HCT116 (cell line): ENCODE measurements around the gene CCDC88C. TPM values are rescaled to one million over a fixed set of nuclear protein-coding genes. Genes with fewer than 3 reads are reported as not detected.

Source experiments
- ATAC-seq: fragments of 200-7000 bp; cut with Tn5 transposase; 2 replicates; pipeline ENCODE4 v1.9.1; 2020; ENCODE audit warnings: mild to moderate bottlenecking, moderate library complexity
- BruUV-seq: library from RNA; stranded (reverse); fragments of 400-500 nt; replicated peaks from 2 replicates; lab custom pipeline; 2021; lab: Mats Ljungman, UMichigan
- CTCF ChIA-PET: fragments of 300-600 bp; sonication (Branson Sonifier 250); formaldehyde crosslinking; loops from one replicate; lab custom pipeline; 2021; ENCODE audit warnings: antibody characterized with exemption; lab: Charles Lee
- POLR2A ChIA-PET: fragments of 300-600, 350-600 bp; sonication (Branson Sonifier 250); formaldehyde crosslinking; loops from one replicate; lab custom pipeline; 2021; ENCODE audit warnings: antibody characterized with exemption; lab: Charles Lee
- RAD21 ChIA-PET, 2 experiments: fragments of 300-600 bp; sonication (Branson Sonifier 250); formaldehyde crosslinking; loops; one replicate each; lab custom pipeline; 2023; ENCODE audit warnings: low total read pairs in 2 of 2; ENCODE audit not compliant: uncharacterized antibody in 2 of 2, unreplicated experiment in 2 of 2, low non-redundant PET in 1 of 2; lab: Charles Lee
- DNase-seq: peaks from one replicate; pipeline ENCODE4 v3.0.0-alpha.2; 2010; ENCODE audit warnings: low read depth, low spot score
- H2AFZ ChIP-seq: fragments of 200-600 bp; shearing (Covaris generic), sonication (generic); 2 replicates; pipeline ENCODE4 v1.6.1; 2017; ENCODE audit warnings: low read depth, mixed run types, mixed read lengths, antibody characterized with exemption, low read length; ENCODE audit not compliant: poor library complexity, severe bottlenecking
- H3K27ac ChIP-seq: 2 replicates; pipeline ENCODE4 v1.5.1; 2012; ENCODE audit warnings: low read depth, low read length
- H3K27me3 ChIP-seq: fragments of 200-600 bp; sonication (generic); 2 replicates; pipeline ENCODE4 v1.6.1; 2016; ENCODE audit warnings: mixed run types, low read length, mixed read lengths; ENCODE audit not compliant: insufficient read depth
- H3K36me3 ChIP-seq, 2 experiments: fragments of 200-500 bp in 1 of 2; fragments of 200-600 bp in 1 of 2; sonication (Bioruptor generic) in 1 of 2; sonication (generic) in 1 of 2; 2 replicates each; pipeline versions ENCODE4 v1.5.1 to v1.6.1; 2014 to 2016; ENCODE audit warnings: low read length in 2 of 2, inconsistent platforms in 1 of 2, mixed read lengths in 1 of 2, mixed run types in 1 of 2; ENCODE audit not compliant: insufficient read depth in 2 of 2, control insufficient read depth in 1 of 2
- H3K4me1 ChIP-seq, 2 experiments: fragments of 200-600 bp in 1 of 2; sonication (generic) in 1 of 2; 2 replicates each; pipeline versions ENCODE4 v1.5.1 to v1.6.1; 2012 to 2017; ENCODE audit warnings: low read length in 2 of 2, inconsistent platforms in 1 of 2, mild to moderate bottlenecking in 1 of 2, mixed read lengths in 1 of 2, mixed run types in 1 of 2, moderate library complexity in 1 of 2; ENCODE audit not compliant: insufficient read depth in 2 of 2, control insufficient read depth in 1 of 2
- H3K4me2 ChIP-seq: fragments of 200-600 bp; sonication (generic); 2 replicates; pipeline ENCODE4 v1.6.1; 2017; ENCODE audit warnings: mixed run types, low read length, mixed read lengths
- H3K4me3 ChIP-seq, 2 experiments: fragments of 200-600 bp in 1 of 2; sonication (generic) in 1 of 2; replicated peaks in 1 of 2; 2 replicates each; pipeline ENCODE4 v1.5.1; 2011 to 2016; ENCODE audit warnings: low read length in 2 of 2, control low read depth in 1 of 2, low read depth in 1 of 2, mild to moderate bottlenecking in 1 of 2, mixed read lengths in 1 of 2, mixed run types in 1 of 2
- H3K79me2 ChIP-seq: fragments of 200-600 bp; sonication (generic); 2 replicates; pipeline ENCODE4 v1.6.1; 2017; ENCODE audit warnings: mild to moderate bottlenecking, mixed run types, low read length, moderate library complexity, mixed read lengths; ENCODE audit not compliant: insufficient read depth
- H3K9ac ChIP-seq: fragments of 200-600 bp; sonication (generic); 2 replicates; pipeline ENCODE4 v1.6.1; 2016; ENCODE audit warnings: low read length, mixed read lengths
- H3K9me2 ChIP-seq: fragments of 200-600 bp; sonication (generic), shearing (Covaris generic); 2 replicates; pipeline ENCODE4 v1.6.1; 2017; ENCODE audit warnings: mixed run types, mild to moderate bottlenecking, moderate library complexity; ENCODE audit not compliant: insufficient read depth
- H3K9me3 ChIP-seq, 2 experiments: fragments of 200-500 bp in 1 of 2; fragments of 200-600 bp in 1 of 2; sonication (Bioruptor generic) in 1 of 2; sonication (generic) in 1 of 2; 2 replicates each; pipeline ENCODE4 v1.6.1; 2014 to 2017; ENCODE audit warnings: low read length in 2 of 2, mixed read lengths in 2 of 2, inconsistent platforms in 1 of 2, low read depth in 1 of 2, mild to moderate bottlenecking in 1 of 2, mixed run types in 1 of 2, moderate library complexity in 1 of 2; ENCODE audit not compliant: control insufficient read depth in 1 of 2, insufficient read depth in 1 of 2
- H4K20me1 ChIP-seq: fragments of 200-600 bp; sonication (generic), shearing (Covaris generic); 2 replicates; pipeline ENCODE4 v1.6.1; 2017; ENCODE audit warnings: mixed run types, mild to moderate bottlenecking, moderate library complexity; ENCODE audit not compliant: insufficient read depth
- EGR1 ChIP-seq: IDR thresholded peaks from 2 replicates; pipeline ENCODE4 v1.6.1; 2012; ENCODE audit warnings: low read depth
- ELF1 ChIP-seq: IDR thresholded peaks from 2 replicates; pipeline ENCODE4 v1.6.1; 2012; ENCODE audit warnings: low read depth, borderline replicate concordance
- EZH2phosphoT487 ChIP-seq: fragments of 200-600 bp; IDR thresholded peaks from 2 replicates; pipeline ENCODE4 v1.6.1; 2018; ENCODE audit warnings: antibody characterized with exemption, borderline replicate concordance
- POLR2AphosphoS5 ChIP-seq: IDR thresholded peaks from 2 replicates; pipeline ENCODE4 v1.6.1; 2011; ENCODE audit warnings: mild to moderate bottlenecking, low read depth, low read length, moderate library complexity
- REST ChIP-seq: IDR thresholded peaks from 2 replicates; pipeline ENCODE4 v1.6.1; 2012; ENCODE audit warnings: low read depth
- ZNF274 ChIP-seq: fragments of 200-500 bp; sonication (Bioruptor generic); IDR thresholded peaks from 2 replicates; pipeline ENCODE4 v1.6.1; 2014; ENCODE audit warnings: mild to moderate bottlenecking, low read depth, low read length, inconsistent platforms
- intact Hi-C: fragments of 100-400 bp; cut with micrococcal nuclease; formaldehyde crosslinking; loops from 2 replicates; pipeline ENCODE4 v1.10.0; 2022
- total RNA-seq: library from RNA; stranded (reverse); gene quantifications from one replicate; pipeline ENCODE4 v1.2.1, GENCODE V29; 2021; ENCODE audit not compliant: unreplicated experiment
- TF ChIP-seq, protein P1 (sequence below): IDR thresholded peaks from 2 replicates; pipeline ENCODE4 v1.6.1; 2011; ENCODE audit warnings: mild to moderate bottlenecking, low read length, moderate library complexity; ENCODE audit not compliant: insufficient replicate concordance; ENCODE audit errors: extremely low read depth

CCDC88C gene
- total RNA-seq, 1 experiment from 2014 or later, result 20.8 TPM

DNA sequence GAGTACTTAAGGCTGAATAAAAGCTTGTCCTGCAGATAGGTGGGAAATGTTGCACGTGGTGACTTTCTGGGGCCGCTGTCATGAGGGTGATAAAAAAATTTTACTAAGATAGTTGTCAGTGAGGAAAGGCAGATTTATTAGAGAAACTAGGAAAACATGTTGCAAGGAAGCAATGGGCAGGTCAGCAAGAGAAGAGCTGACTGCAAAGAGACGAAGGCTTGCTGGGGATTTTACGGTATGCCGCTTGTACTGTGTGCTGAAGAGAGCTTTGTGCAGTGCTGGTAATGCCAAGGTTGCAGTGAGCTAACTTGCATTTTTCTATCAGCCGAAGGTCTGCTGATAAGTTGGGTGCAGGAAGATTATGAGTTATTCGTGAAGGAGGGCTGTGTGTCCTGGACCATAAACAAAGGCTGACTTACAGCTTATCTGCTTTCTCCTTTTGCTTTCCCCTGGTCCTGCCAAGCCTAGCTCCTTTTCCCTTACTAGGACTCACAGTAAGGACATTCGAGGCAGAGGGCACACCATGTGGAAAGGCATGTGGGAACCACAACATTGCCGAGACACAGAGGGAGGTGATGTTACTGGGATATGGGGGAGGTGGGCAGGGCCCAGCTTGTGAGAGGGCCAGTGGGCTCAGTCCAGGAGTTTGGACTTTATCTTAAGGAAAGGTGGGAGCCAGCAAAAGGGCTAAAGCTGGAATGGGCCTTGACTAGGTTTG lies 7.4 kb upstream of the CCDC88C start:
- TF ChIP-seq ELF1 (no peak), ZNF274 (no peak), POLR2AphosphoS5 (no peak), EZH2phosphoT487 (no peak), EGR1 (no peak), REST (no peak)
- TF ChIP-seq, protein P1, sequence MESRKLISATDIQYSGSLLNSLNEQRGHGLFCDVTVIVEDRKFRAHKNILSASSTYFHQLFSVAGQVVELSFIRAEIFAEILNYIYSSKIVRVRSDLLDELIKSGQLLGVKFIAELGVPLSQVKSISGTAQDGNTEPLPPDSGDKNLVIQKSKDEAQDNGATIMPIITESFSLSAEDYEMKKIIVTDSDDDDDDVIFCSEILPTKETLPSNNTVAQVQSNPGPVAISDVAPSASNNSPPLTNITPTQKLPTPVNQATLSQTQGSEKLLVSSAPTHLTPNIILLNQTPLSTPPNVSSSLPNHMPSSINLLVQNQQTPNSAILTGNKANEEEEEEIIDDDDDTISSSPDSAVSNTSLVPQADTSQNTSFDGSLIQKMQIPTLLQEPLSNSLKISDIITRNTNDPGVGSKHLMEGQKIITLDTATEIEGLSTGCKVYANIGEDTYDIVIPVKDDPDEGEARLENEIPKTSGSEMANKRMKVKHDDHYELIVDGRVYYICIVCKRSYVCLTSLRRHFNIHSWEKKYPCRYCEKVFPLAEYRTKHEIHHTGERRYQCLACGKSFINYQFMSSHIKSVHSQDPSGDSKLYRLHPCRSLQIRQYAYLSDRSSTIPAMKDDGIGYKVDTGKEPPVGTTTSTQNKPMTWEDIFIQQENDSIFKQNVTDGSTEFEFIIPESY, result no peak
- Histone ChIP-seq H3K4me2 (no peak overlapping the region), H3K9me2 (no peaks in the 10 kb centered on the region), H4K20me1 (no peaks in the 10 kb centered on the region), H3K4me3 (no peak overlapping the region), H3K9me3 (no peaks in the 10 kb centered on the region), H3K79me2 (no peaks in the 10 kb centered on the region), H2AFZ (no peak overlapping the region), H3K27ac (no peak overlapping the region), H3K4me1 (peaks cover 0 to 8% of the 10 kb centered on the region in 2 experiments; a peak in 2 of 4 replicates), H3K27me3 (no peaks in the 10 kb centered on the region), H3K9ac (no peak overlapping the region), H3K36me3 (no peaks in the 10 kb centered on the region)
- DNase-seq, result no peak
- ChIA-PET CTCF (no interaction called here), POLR2A (no interaction called here), RAD21 (no interaction called here)
- ATAC-seq, result no peak
- intact Hi-C loops, result no loop called here
- BruUV-seq, result no TSS peak
